Lung (tissue), 12 donors: ENCODE measurements around the gene DAAM2. TPM values are rescaled to one million over a fixed set of nuclear protein-coding genes. Genes with fewer than 3 reads are reported as not detected.

Experiments used
- ATAC-seq: fragments of 200-7000 bp; cut with Tn5 transposase; one replicate; pipeline ENCODE4 v1.9.1; 2020; ENCODE audit warnings: moderate number of reproducible peaks; ENCODE audit not compliant: insufficient read depth, low FRiP score
- DNase-seq, 3 donors: peaks; one replicate each; pipeline ENCODE4 v3.0.0-alpha.2; 2013 to 2017
- H3K27ac ChIP-seq, 2 donors: one replicate each; pipeline ENCODE4 v1.5.1; 2013; ENCODE audit warnings: mild to moderate bottlenecking in 2 of 2, moderate library complexity in 2 of 2, control low read depth in 1 of 2, inconsistent platforms in 1 of 2, low read depth in 1 of 2, low read length in 1 of 2
- H3K27me3 ChIP-seq, 3 donors: one replicate each; pipeline ENCODE4 v1.5.1; 2013; ENCODE audit warnings: low read length in 2 of 3; ENCODE audit not compliant: control insufficient read depth in 3 of 3, insufficient read depth in 3 of 3
- H3K36me3 ChIP-seq, 4 donors: one replicate each; pipeline ENCODE4 v1.5.1; 2013; ENCODE audit warnings: low read length in 4 of 4, mild to moderate bottlenecking in 1 of 4, moderate library complexity in 1 of 4; ENCODE audit not compliant: control insufficient read depth in 4 of 4, insufficient read depth in 4 of 4
- H3K4me1 ChIP-seq, 5 donors: one replicate each; pipeline ENCODE4 v1.5.1; 2013; ENCODE audit warnings: low read length in 5 of 5, mild to moderate bottlenecking in 2 of 5, moderate library complexity in 1 of 5; ENCODE audit not compliant: control insufficient read depth in 5 of 5, insufficient read depth in 5 of 5
- H3K4me3 ChIP-seq: one replicate; pipeline ENCODE4 v1.5.1; 2013; ENCODE audit warnings: mild to moderate bottlenecking, control low read depth, moderate library complexity
- H3K9ac ChIP-seq, 2 donors: one replicate each; pipeline ENCODE4 v1.5.1; 2013; ENCODE audit warnings: low read length in 2 of 2, control low read depth in 1 of 2; ENCODE audit not compliant: insufficient read depth in 1 of 2
- H3K9me3 ChIP-seq, 4 donors: one replicate each; pipeline ENCODE4 v1.5.1; 2013; ENCODE audit warnings: low read length in 3 of 4, mild to moderate bottlenecking in 1 of 4, moderate library complexity in 1 of 4; ENCODE audit not compliant: control insufficient read depth in 4 of 4, insufficient read depth in 3 of 4
- CTCF ChIP-seq: IDR thresholded peaks from 2 replicates; pipeline ENCODE4 v1.5.1; 2012; ENCODE audit warnings: mild to moderate bottlenecking; ENCODE audit errors: control extremely low read depth, extremely low read depth
- WGBS, 2 donors: extraction: QIAGEN DNeasy Blood & Tissue Kit; methylation state at CpG; one replicate each; pipeline ENCODE4 v1.1.7; 2013; 5-methylcytosine and 5-hydroxymethylcytosine counted together
- polyA plus RNA-seq, 2 donors: library from polyadenylated mRNA; stranded (reverse); fragments of 200-250 nt; gene quantifications; one replicate each; pipeline ENCODE4 v1.2.1, GENCODE V29; 2013
- total RNA-seq, 2 donors: library from RNA; depleted of rRNA in 1 of 2; stranded (reverse); fragments of >200 nt in 1 of 2; gene quantifications; one replicate each; pipeline ENCODE4 v1.2.1, GENCODE V29; 2014 to 2021
- donor health status: control.
- donor health status: control.
- donor health status: Bipolar disorder and iron deficiency.
- donor health status: healthy.
- donor health status: DM: yes; HTN: yes; CAD: no.

DAAM2 gene
- total and polyA plus RNA-seq, 4 donors = 13.6 to 43.0 (median 28.5) TPM

GRCh38 chr6:39843305-39844020 is 51.3 kb downstream of the DAAM2 start:
- no peak for TF ChIP-seq CTCF
- Histone ChIP-seq H3K27ac (peak overlapping the region; percentile 26 to 39), H3K9me3 (peaks cover 0 to 4% (median 0%) of the 10 kb centered on the region in 4 donors), H3K36me3 (peaks cover 0 to 7% (median 1%) of the 10 kb centered on the region in 4 donors), H3K4me3 (no peak overlapping the region), H3K9ac (no peak overlapping the region), H3K27me3 (no peaks in the 10 kb centered on the region), H3K4me1 (peaks cover 0 to 21% (median 9%) of the 10 kb centered on the region in 5 donors)
- ATAC-seq (no peak), DNase-seq (no peak)
- 81 to 88% methylated on average over 12 of the region's 12 CpGs for WGBS, 2 donors

GRCh38 chr6:39844866-39845265 is 52.7 kb downstream of the DAAM2 start:
- DNase-seq (no peak), ATAC-seq (no peak)
- Histone ChIP-seq H3K27me3 (no peaks in the 10 kb centered on the region), H3K9me3 (peaks cover 0 to 4% (median 0%) of the 10 kb centered on the region in 4 donors), H3K4me3 (no peak overlapping the region), H3K27ac (no peak overlapping the region), H3K9ac (no peak overlapping the region), H3K36me3 (peaks cover 0 to 7% (median 1%) of the 10 kb centered on the region in 4 donors), H3K4me1 (peaks cover 2 to 25% (median 9%) of the 10 kb centered on the region in 5 donors)
- 93 to 100% methylated on average over 1 of the region's 1 CpG for WGBS, 2 donors
- TF ChIP-seq CTCF = no peak

GRCh38 chr6:39847221-39847620 is 55.0 kb downstream of the DAAM2 start:
- peaks cover 0 to 4% (median 0%) of the 10 kb centered on the region in 4 donors for H3K9me3 ChIP-seq
- DNase-seq = peak; percentile 68 to 85 (median 79)

More at GRCh38 chr6:39847221-39847620, 55.0 kb downstream of the DAAM2 start:
- WGBS, 2 donors = 59 to 75% methylated on average over 10 of the region's 10 CpGs
- Histone ChIP-seq H3K27ac (peak overlapping the region in 1 of 2 donors; percentile 37), H3K36me3 (peaks cover 0 to 7% (median 1%) of the 10 kb centered on the region in 4 donors), H3K4me3 (no peak overlapping the region), H3K9ac (no peak overlapping the region), H3K27me3 (no peaks in the 10 kb centered on the region), H3K4me1 (peaks cover 2 to 31% (median 9%) of the 10 kb centered on the region in 5 donors)
- ATAC-seq = no peak
- no peak for TF ChIP-seq CTCF
